K562 (cell line): Measurements from ENCODE around the gene DCAF17. TPM values are rescaled to one million over a fixed set of nuclear protein-coding genes. Genes with fewer than 3 reads are reported as not detected.

Experiments used
- KAT7 ChIP-seq: sonication (generic); formaldehyde crosslinking; IDR thresholded peaks from 2 replicates; pipeline ENCODE4 v1.8.0; 2022; ENCODE audit warnings: missing genetic modification reagents, mild to moderate bottlenecking, borderline replicate concordance
- POLR2B ChIP-seq: fragments of 450-650 bp; IDR thresholded peaks from 2 replicates; pipeline ENCODE4 v1.6.1; 2018; ENCODE audit warnings: low read depth; ENCODE audit not compliant: partially characterized antibody
- SREBF2 ChIP-seq: sonication (generic); formaldehyde crosslinking; IDR thresholded peaks from 2 replicates; pipeline ENCODE4 v1.4.0; 2020; ENCODE audit warnings: mild to moderate bottlenecking, missing genetic modification reagents
- TBP ChIP-seq: optimal IDR thresholded peaks from 2 replicates; pipeline ENCODE3; 2011; ENCODE audit warnings: low read depth, low read length, improper control_type of control experiment
- ZNF79 ChIP-seq: fragments of 250-450 bp; sonication (Bioruptor Pico); IDR thresholded peaks from 2 replicates; pipeline ENCODE4 v1.4.0; 2020; ENCODE audit warnings: low read depth, mild to moderate bottlenecking, moderate library complexity
- polyA plus RNA-seq, 8 experiments: library from polyadenylated mRNA; depleted of rRNA in 4 of 8; stranded (reverse) in 5 of 8; unstranded in 3 of 8; fragments of >200 nt; fragmentation: Nextera tagmentation in 2 of 8; fragmentation: Illumina TruSeq in 1 of 8; extraction: Ambion mirVana in 2 of 8; extraction: Trizol in 1 of 8; gene quantifications; 2 replicates each; pipeline versions ENCODE4 v1.2.1 to v1.2.3, GENCODE V29; 2011 to 2014; ENCODE audit warnings: inconsistent platforms in 1 of 8, missing spikeins in 1 of 8
- total RNA-seq, 7 experiments: library from RNA; depleted of rRNA in 6 of 7; stranded (reverse); fragments of >200 nt in 6 of 7; fragmentation: Illumina TruSeq in 2 of 7; extraction: Trizol in 2 of 7; gene quantifications; 2 replicates each; pipeline versions ENCODE4 v1.2.1 to v1.2.3, GENCODE V29; 2011 to 2021; ENCODE audit warnings: low replicate concordance in 1 of 7
- TF ChIP-seq, protein P1 (sequence below): fragments of 450-650 bp; IDR thresholded peaks from 2 replicates; pipeline ENCODE4 v1.6.1; 2016; ENCODE audit warnings: mild to moderate bottlenecking, moderate library complexity
- TF ChIP-seq, protein P2 (sequence below): sonication (generic); formaldehyde crosslinking; IDR thresholded peaks from 2 replicates; pipeline ENCODE4 v1.8.1; 2022; ENCODE audit warnings: missing genetic modification reagents
- TF ChIP-seq, protein P3 (sequence below): fragments of 450-650 bp; formaldehyde crosslinking; IDR thresholded peaks from 2 replicates; pipeline ENCODE4 v1.4.0; 2020; ENCODE audit warnings: mild to moderate bottlenecking, moderate library complexity
- TF ChIP-seq, protein P4 (sequence below): sonication (generic); formaldehyde crosslinking; IDR thresholded peaks from 2 replicates; pipeline ENCODE4 v1.8.0; 2023; ENCODE audit warnings: missing genetic modification reagents, mild to moderate bottlenecking, borderline replicate concordance

The DCAF17 gene
- total and polyA plus RNA-seq, 9 of the 15 experiments (the other 6 are each of a cell fraction or from before 2014, with no cell fraction given) = 10.0 to 38.5 (median 27.1) TPM

DNA sequence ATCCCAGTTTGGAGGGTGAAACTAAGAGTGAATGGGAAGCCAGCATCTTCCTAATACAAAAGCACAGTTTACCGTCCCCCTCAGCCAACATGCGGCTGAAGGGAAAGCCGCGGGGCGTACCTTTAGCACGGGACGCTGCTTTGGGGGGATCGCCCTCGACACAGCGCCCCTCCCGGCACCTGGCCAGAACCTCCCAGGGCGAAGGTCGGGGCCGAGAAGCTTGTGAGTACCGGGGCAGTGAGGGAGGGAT lies 338 bp upstream of the DCAF17 start, which contains the start of gene METTL8 (continued):
- TF ChIP-seq, protein P1, sequence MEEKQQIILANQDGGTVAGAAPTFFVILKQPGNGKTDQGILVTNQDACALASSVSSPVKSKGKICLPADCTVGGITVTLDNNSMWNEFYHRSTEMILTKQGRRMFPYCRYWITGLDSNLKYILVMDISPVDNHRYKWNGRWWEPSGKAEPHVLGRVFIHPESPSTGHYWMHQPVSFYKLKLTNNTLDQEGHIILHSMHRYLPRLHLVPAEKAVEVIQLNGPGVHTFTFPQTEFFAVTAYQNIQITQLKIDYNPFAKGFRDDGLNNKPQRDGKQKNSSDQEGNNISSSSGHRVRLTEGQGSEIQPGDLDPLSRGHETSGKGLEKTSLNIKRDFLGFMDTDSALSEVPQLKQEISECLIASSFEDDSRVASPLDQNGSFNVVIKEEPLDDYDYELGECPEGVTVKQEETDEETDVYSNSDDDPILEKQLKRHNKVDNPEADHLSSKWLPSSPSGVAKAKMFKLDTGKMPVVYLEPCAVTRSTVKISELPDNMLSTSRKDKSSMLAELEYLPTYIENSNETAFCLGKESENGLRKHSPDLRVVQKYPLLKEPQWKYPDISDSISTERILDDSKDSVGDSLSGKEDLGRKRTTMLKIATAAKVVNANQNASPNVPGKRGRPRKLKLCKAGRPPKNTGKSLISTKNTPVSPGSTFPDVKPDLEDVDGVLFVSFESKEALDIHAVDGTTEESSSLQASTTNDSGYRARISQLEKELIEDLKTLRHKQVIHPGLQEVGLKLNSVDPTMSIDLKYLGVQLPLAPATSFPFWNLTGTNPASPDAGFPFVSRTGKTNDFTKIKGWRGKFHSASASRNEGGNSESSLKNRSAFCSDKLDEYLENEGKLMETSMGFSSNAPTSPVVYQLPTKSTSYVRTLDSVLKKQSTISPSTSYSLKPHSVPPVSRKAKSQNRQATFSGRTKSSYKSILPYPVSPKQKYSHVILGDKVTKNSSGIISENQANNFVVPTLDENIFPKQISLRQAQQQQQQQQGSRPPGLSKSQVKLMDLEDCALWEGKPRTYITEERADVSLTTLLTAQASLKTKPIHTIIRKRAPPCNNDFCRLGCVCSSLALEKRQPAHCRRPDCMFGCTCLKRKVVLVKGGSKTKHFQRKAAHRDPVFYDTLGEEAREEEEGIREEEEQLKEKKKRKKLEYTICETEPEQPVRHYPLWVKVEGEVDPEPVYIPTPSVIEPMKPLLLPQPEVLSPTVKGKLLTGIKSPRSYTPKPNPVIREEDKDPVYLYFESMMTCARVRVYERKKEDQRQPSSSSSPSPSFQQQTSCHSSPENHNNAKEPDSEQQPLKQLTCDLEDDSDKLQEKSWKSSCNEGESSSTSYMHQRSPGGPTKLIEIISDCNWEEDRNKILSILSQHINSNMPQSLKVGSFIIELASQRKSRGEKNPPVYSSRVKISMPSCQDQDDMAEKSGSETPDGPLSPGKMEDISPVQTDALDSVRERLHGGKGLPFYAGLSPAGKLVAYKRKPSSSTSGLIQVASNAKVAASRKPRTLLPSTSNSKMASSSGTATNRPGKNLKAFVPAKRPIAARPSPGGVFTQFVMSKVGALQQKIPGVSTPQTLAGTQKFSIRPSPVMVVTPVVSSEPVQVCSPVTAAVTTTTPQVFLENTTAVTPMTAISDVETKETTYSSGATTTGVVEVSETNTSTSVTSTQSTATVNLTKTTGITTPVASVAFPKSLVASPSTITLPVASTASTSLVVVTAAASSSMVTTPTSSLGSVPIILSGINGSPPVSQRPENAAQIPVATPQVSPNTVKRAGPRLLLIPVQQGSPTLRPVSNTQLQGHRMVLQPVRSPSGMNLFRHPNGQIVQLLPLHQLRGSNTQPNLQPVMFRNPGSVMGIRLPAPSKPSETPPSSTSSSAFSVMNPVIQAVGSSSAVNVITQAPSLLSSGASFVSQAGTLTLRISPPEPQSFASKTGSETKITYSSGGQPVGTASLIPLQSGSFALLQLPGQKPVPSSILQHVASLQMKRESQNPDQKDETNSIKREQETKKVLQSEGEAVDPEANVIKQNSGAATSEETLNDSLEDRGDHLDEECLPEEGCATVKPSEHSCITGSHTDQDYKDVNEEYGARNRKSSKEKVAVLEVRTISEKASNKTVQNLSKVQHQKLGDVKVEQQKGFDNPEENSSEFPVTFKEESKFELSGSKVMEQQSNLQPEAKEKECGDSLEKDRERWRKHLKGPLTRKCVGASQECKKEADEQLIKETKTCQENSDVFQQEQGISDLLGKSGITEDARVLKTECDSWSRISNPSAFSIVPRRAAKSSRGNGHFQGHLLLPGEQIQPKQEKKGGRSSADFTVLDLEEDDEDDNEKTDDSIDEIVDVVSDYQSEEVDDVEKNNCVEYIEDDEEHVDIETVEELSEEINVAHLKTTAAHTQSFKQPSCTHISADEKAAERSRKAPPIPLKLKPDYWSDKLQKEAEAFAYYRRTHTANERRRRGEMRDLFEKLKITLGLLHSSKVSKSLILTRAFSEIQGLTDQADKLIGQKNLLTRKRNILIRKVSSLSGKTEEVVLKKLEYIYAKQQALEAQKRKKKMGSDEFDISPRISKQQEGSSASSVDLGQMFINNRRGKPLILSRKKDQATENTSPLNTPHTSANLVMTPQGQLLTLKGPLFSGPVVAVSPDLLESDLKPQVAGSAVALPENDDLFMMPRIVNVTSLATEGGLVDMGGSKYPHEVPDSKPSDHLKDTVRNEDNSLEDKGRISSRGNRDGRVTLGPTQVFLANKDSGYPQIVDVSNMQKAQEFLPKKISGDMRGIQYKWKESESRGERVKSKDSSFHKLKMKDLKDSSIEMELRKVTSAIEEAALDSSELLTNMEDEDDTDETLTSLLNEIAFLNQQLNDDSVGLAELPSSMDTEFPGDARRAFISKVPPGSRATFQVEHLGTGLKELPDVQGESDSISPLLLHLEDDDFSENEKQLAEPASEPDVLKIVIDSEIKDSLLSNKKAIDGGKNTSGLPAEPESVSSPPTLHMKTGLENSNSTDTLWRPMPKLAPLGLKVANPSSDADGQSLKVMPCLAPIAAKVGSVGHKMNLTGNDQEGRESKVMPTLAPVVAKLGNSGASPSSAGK = no peak
- peak; percentile 91; the same call in 1 of the 2 replicates for TF ChIP-seq KAT7 (CRISPR knock-in tag)
- TF ChIP-seq, protein P2, sequence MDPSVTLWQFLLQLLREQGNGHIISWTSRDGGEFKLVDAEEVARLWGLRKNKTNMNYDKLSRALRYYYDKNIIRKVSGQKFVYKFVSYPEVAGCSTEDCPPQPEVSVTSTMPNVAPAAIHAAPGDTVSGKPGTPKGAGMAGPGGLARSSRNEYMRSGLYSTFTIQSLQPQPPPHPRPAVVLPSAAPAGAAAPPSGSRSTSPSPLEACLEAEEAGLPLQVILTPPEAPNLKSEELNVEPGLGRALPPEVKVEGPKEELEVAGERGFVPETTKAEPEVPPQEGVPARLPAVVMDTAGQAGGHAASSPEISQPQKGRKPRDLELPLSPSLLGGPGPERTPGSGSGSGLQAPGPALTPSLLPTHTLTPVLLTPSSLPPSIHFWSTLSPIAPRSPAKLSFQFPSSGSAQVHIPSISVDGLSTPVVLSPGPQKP (CRISPR knock-in tag) = no peak
- no peak for TF ChIP-seq ZNF79 (CRISPR knock-in tag)
- TF ChIP-seq, protein P3, sequence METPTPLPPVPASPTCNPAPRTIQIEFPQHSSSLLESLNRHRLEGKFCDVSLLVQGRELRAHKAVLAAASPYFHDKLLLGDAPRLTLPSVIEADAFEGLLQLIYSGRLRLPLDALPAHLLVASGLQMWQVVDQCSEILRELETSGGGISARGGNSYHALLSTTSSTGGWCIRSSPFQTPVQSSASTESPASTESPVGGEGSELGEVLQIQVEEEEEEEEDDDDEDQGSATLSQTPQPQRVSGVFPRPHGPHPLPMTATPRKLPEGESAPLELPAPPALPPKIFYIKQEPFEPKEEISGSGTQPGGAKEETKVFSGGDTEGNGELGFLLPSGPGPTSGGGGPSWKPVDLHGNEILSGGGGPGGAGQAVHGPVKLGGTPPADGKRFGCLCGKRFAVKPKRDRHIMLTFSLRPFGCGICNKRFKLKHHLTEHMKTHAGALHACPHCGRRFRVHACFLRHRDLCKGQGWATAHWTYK (CRISPR knock-in tag) = no peak
- no peak for TF ChIP-seq SREBF2 (CRISPR knock-in tag)
- no peak for TF ChIP-seq TBP
- TF ChIP-seq, protein P4, sequence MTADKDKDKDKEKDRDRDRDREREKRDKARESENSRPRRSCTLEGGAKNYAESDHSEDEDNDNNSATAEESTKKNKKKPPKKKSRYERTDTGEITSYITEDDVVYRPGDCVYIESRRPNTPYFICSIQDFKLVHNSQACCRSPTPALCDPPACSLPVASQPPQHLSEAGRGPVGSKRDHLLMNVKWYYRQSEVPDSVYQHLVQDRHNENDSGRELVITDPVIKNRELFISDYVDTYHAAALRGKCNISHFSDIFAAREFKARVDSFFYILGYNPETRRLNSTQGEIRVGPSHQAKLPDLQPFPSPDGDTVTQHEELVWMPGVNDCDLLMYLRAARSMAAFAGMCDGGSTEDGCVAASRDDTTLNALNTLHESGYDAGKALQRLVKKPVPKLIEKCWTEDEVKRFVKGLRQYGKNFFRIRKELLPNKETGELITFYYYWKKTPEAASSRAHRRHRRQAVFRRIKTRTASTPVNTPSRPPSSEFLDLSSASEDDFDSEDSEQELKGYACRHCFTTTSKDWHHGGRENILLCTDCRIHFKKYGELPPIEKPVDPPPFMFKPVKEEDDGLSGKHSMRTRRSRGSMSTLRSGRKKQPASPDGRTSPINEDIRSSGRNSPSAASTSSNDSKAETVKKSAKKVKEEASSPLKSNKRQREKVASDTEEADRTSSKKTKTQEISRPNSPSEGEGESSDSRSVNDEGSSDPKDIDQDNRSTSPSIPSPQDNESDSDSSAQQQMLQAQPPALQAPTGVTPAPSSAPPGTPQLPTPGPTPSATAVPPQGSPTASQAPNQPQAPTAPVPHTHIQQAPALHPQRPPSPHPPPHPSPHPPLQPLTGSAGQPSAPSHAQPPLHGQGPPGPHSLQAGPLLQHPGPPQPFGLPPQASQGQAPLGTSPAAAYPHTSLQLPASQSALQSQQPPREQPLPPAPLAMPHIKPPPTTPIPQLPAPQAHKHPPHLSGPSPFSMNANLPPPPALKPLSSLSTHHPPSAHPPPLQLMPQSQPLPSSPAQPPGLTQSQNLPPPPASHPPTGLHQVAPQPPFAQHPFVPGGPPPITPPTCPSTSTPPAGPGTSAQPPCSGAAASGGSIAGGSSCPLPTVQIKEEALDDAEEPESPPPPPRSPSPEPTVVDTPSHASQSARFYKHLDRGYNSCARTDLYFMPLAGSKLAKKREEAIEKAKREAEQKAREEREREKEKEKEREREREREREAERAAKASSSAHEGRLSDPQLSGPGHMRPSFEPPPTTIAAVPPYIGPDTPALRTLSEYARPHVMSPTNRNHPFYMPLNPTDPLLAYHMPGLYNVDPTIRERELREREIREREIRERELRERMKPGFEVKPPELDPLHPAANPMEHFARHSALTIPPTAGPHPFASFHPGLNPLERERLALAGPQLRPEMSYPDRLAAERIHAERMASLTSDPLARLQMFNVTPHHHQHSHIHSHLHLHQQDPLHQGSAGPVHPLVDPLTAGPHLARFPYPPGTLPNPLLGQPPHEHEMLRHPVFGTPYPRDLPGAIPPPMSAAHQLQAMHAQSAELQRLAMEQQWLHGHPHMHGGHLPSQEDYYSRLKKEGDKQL (CRISPR knock-in tag) = peak; percentile 93; the same call in 1 of the 2 replicates
- TF ChIP-seq POLR2B = no peak
